Left hindlimb (tissue), 1 donor: ENCODE measurements around the gene MARK3.

Experiments
- DNase-seq: peaks from one replicate; pipeline ENCODE4 v3.0.0-alpha.2; 2018

The MARK3 gene

GRCh38 chr14:103398427-103399195, 13.4 kb downstream of the MARK3 start:
- no peak for DNase-seq

- no peak for DNase-seq
Measured at GRCh38 chr14:103400537-103400936, 15.3 kb downstream of the MARK3 start.

GRCh38 chr14:103401223-103402214, 16.3 kb downstream of the MARK3 start:
- DNase-seq, result peak; percentile 47

- DNase-seq, result no peak
Measured at GRCh38 chr14:103402695-103403094, 17.5 kb downstream of the MARK3 start.

GRCh38 chr14:103404032-103404918, 19.1 kb downstream of the MARK3 start:
- no peak for DNase-seq

- no peak for DNase-seq
Measured at GRCh38 chr14:103404920-103405319, 19.7 kb downstream of the MARK3 start.

- DNase-seq, result no peak
Measured at GRCh38 chr14:103408491-103409155, 23.4 kb downstream of the MARK3 start.

- DNase-seq, result no peak
Measured at GRCh38 chr14:103416916-103417315, 31.7 kb downstream of the MARK3 start.

GRCh38 chr14:103418481-103418818, 33.2 kb downstream of the MARK3 start:
- no peak for DNase-seq

GRCh38 chr14:103421556-103421955, 36.3 kb downstream of the MARK3 start:
- DNase-seq, result no peak

GRCh38 chr14:103423050-103423461, 37.8 kb downstream of the MARK3 start:
- DNase-seq, result no peak

- DNase-seq, result peak; percentile 53
Measured at GRCh38 chr14:103427485-103428443, 42.5 kb downstream of the MARK3 start.

GRCh38 chr14:103428723-103429556, 43.7 kb downstream of the MARK3 start:
- DNase-seq, result no peak

GRCh38 chr14:103430358-103430757, 45.1 kb downstream of the MARK3 start:
- DNase-seq, result no peak

GRCh38 chr14:103432627-103433026, 47.4 kb downstream of the MARK3 start:
- no peak for DNase-seq

GRCh38 chr14:103433916-103434563, 48.8 kb downstream of the MARK3 start:
- no peak for DNase-seq

- DNase-seq, result peak; percentile 52
Measured at GRCh38 chr14:103434868-103435442, 49.7 kb downstream of the MARK3 start.

- no peak for DNase-seq
Measured at GRCh38 chr14:103436533-103436932, 51.3 kb downstream of the MARK3 start.

GRCh38 chr14:103442288-103442687, 57.1 kb downstream of the MARK3 start:
- DNase-seq, result no peak
